Lower lobe of right lung (tissue), 2 donors: ENCODE results near the gene KCNIP2. TPM values are rescaled to one million over a fixed set of nuclear protein-coding genes. Genes with fewer than 3 reads are reported as not detected.

Experiments
- ATAC-seq, 2 donors: fragments of 200-7000 bp; cut with Tn5 transposase; one replicate each; pipeline ENCODE4 v1.9.1; 2020 to 2022; ENCODE audit warnings: mild to moderate bottlenecking in 2 of 2, moderate library complexity in 2 of 2
- DNase-seq: peaks from one replicate; pipeline ENCODE4 v3.0.0-alpha.2; 2020
- H3K27ac ChIP-seq: fragments of 200-600 bp; one replicate; pipeline ENCODE4 v1.8.0; 2022
- H3K27me3 ChIP-seq: fragments of 200-600 bp; one replicate; pipeline ENCODE4 v1.8.0; 2022; ENCODE audit warnings: low read depth
- H3K36me3 ChIP-seq: fragments of 200-600 bp; one replicate; pipeline ENCODE4 v1.8.0; 2022; ENCODE audit warnings: mild to moderate bottlenecking
- H3K4me1 ChIP-seq: fragments of 200-600 bp; one replicate; pipeline ENCODE4 v1.8.0; 2022
- H3K4me3 ChIP-seq: fragments of 200-600 bp; one replicate; pipeline ENCODE4 v1.8.0; 2022; ENCODE audit warnings: mild to moderate bottlenecking
- H3K9me3 ChIP-seq: fragments of 200-600 bp; one replicate; pipeline ENCODE4 v1.8.0; 2022
- intact Hi-C: fragments of 100-400 bp; cut with DNase I; formaldehyde crosslinking; loops from one replicate; pipeline ENCODE4 v1.11.0; 2022
- total RNA-seq: library from RNA; stranded (reverse); fragmentation: NEBNext Ultra II Directional; extraction: Animal tissue kit (Norgen Biotek cat#: 25700); gene quantifications from one replicate; pipeline ENCODE4 v1.2.1, GENCODE V29; 2021
- TF ChIP-seq, protein P1 (sequence below): fragments of 200-600 bp; IDR thresholded peaks from one replicate; pipeline ENCODE4 v1.8.0; 2022; ENCODE audit warnings: antibody characterized with exemption, mild to moderate bottlenecking
- donor health status: DM: no; HTN: yes; CAD: no; lungs with severe emphysema.

The KCNIP2 gene
- total RNA-seq, 1 donor from 2014 or later = 3.7 TPM

GRCh38 chr10:101816913-101817336 lies 26.7 kb downstream of the KCNIP2 start:
- no peak for ATAC-seq
- TF ChIP-seq, protein P1, sequence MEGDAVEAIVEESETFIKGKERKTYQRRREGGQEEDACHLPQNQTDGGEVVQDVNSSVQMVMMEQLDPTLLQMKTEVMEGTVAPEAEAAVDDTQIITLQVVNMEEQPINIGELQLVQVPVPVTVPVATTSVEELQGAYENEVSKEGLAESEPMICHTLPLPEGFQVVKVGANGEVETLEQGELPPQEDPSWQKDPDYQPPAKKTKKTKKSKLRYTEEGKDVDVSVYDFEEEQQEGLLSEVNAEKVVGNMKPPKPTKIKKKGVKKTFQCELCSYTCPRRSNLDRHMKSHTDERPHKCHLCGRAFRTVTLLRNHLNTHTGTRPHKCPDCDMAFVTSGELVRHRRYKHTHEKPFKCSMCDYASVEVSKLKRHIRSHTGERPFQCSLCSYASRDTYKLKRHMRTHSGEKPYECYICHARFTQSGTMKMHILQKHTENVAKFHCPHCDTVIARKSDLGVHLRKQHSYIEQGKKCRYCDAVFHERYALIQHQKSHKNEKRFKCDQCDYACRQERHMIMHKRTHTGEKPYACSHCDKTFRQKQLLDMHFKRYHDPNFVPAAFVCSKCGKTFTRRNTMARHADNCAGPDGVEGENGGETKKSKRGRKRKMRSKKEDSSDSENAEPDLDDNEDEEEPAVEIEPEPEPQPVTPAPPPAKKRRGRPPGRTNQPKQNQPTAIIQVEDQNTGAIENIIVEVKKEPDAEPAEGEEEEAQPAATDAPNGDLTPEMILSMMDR = no peak
- peak overlapping the region; percentile 100 for H3K4me3 ChIP-seq
- no peak for DNase-seq
- H3K9me3 ChIP-seq = no peaks in the 10 kb centered on the region
- H3K36me3 ChIP-seq = peaks cover 13% of the 10 kb centered on the region
- intact Hi-C loops = no loop called here
- no peaks in the 10 kb centered on the region for H3K27me3 ChIP-seq
- H3K27ac ChIP-seq = peak overlapping the region; percentile 95
- peaks cover 44% of the 10 kb centered on the region for H3K4me1 ChIP-seq

DNA sequence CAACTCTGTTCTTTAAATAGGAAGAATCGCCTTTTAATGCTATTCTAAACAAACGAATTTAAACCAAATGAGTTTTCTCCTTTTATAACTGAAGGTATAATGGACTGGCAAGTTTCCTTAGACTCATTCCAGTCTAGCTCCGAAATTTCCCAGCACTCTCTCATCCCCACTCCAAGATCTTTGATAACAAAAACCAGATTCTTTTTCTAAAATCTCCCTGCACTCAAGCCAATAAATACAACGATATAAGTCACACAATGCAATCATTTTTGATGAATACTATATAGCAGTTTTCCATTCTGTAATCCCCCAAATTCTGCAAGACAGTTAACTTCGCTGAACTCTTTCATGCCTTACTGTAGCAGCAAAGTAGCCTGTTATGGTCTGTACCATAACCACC lies 27.2 kb downstream of the KCNIP2 start:
- no peak for ATAC-seq
- H3K27ac ChIP-seq = peak overlapping the region; percentile 95
- TF ChIP-seq, protein P1 = no peak
- H3K4me1 ChIP-seq = peaks cover 44% of the 10 kb centered on the region
- no peaks in the 10 kb centered on the region for H3K9me3 ChIP-seq
- peaks cover 18% of the 10 kb centered on the region for H3K36me3 ChIP-seq
- peak overlapping the region; percentile 100 for H3K4me3 ChIP-seq
- H3K27me3 ChIP-seq = no peaks in the 10 kb centered on the region
- DNase-seq = no peak
- intact Hi-C loops = no loop called here

- Histone ChIP-seq H3K4me3 (peak overlapping the region; percentile 100), H3K4me1 (peaks cover 43% of the 10 kb centered on the region)
- no peak for DNase-seq
Measured at GRCh38 chr10:101814466-101815071, 29.0 kb downstream of the KCNIP2 start.

DNA sequence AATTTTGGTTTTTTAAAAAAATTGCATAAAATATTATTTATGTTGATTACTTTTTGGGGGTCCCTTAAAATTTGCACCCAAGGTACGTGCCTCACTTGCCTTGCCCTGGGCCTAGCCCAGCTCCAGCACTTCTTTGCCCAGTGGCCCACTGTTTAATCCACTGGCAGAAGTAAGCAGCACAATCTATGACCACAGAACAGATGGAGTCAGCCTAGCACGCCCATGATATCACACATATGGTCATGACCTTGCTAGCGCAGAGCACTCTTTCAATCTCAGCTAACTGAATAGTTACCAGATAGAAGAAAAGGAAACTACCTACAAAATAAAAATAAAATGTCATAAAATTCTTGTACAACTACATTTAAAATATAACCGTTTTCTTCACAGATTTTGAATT lies 31.0 kb downstream of the KCNIP2 start:
- Histone ChIP-seq H3K36me3 (peaks cover 56% of the 10 kb centered on the region), H3K4me3 (no peak overlapping the region)
- TF ChIP-seq, protein P1 = no peak

More at GRCh38 chr10:101814466-101815071, 29.0 kb downstream of the KCNIP2 start:
- no peak for ATAC-seq
- H3K36me3 ChIP-seq = peaks cover 36% of the 10 kb centered on the region
- H3K27me3 ChIP-seq = no peaks in the 10 kb centered on the region
- intact Hi-C loops = no loop called here
- H3K27ac ChIP-seq = no peak overlapping the region
- no peaks in the 10 kb centered on the region for H3K9me3 ChIP-seq
- TF ChIP-seq, protein P1 = no peak

GRCh38 chr10:101807158-101807557 lies 36.4 kb downstream of the KCNIP2 start:
- Histone ChIP-seq H3K4me1 (peaks cover under 1% of the 10 kb centered on the region), H3K9me3 (no peaks in the 10 kb centered on the region), H3K4me3 (no peak overlapping the region), H3K27me3 (no peaks in the 10 kb centered on the region), H3K36me3 (peaks cover 100% of the 10 kb centered on the region), H3K27ac (no peak overlapping the region)
- DNase-seq (no peak), ATAC-seq (no peak)
- intact Hi-C loops = no loop called here
- TF ChIP-seq, protein P1 = no peak

More for the DNA sequence above, 31.0 kb downstream of the KCNIP2 start:
- Histone ChIP-seq H3K27me3 (no peaks in the 10 kb centered on the region), H3K9me3 (no peaks in the 10 kb centered on the region), H3K27ac (no peak overlapping the region), H3K4me1 (peaks cover 33% of the 10 kb centered on the region)
- no peak for ATAC-seq
- DNase-seq = no peak
- intact Hi-C loops = no loop called here
